Testis (tissue), 3 donors: ENCODE results near the gene PSMB1. TPM values are rescaled to one million over a fixed set of nuclear protein-coding genes. Genes with fewer than 3 reads are reported as not detected.

Experiments
- DNase-seq: peaks from one replicate; pipeline ENCODE4 v3.0.0-alpha.2; 2019
- H3K27ac ChIP-seq, 2 donors: fragments of 200-600 bp; sonication (generic); one replicate each; pipeline ENCODE4 v1.5.1; 2019
- H3K27me3 ChIP-seq: fragments of 200-600 bp; sonication (generic); one replicate; pipeline ENCODE4 v1.5.1; 2019
- H3K36me3 ChIP-seq: fragments of 200-600 bp; sonication (generic); one replicate; pipeline ENCODE4 v1.5.1; 2017; ENCODE audit warnings: low read depth; ENCODE audit errors: missing control alignments
- H3K4me1 ChIP-seq: fragments of 200-600 bp; sonication (generic); one replicate; pipeline ENCODE4 v1.5.1; 2019
- H3K4me3 ChIP-seq, 2 donors: fragments of 200-600 bp; sonication (generic); one replicate each; pipeline ENCODE4 v1.5.1; 2017 to 2019
- H3K9me3 ChIP-seq: fragments of 200-600 bp; sonication (generic); one replicate; pipeline ENCODE4 v1.5.1; 2017
- POLR2A ChIP-seq: fragments of 450-650 bp; IDR thresholded peaks from one replicate; pipeline ENCODE4 v1.6.1; 2017; ENCODE audit warnings: antibody characterized with exemption, mild to moderate bottlenecking, moderate library complexity
- WGBS, 2 donors: methylation state at CpG; one replicate each; pipeline ENCODE4 v1.1.5; 2018; 5-methylcytosine and 5-hydroxymethylcytosine counted together
- intact Hi-C: fragments of 100-400 bp; cut with DNase I; formaldehyde crosslinking; loops from one replicate; pipeline ENCODE4 v1.15.1; 2023; ENCODE audit warnings: low total_unique reads
- polyA plus RNA-seq: library from polyadenylated mRNA; stranded (reverse); fragments of 350-450 nt; fragmentation: Illumina TruSeq; extraction: RNeasy Lipid Tissue Mini Kit (QIAGEN cat#74804); gene quantifications from one replicate; pipeline ENCODE4 v1.2.3, GENCODE V29; 2014; ENCODE audit warnings: low read depth, low replicate concordance; ENCODE audit not compliant: insufficient read depth
- total RNA-seq, 2 donors: library from RNA; depleted of rRNA; stranded (reverse); fragments of >200 nt; gene quantifications; one replicate each; pipeline ENCODE4 v1.2.3, GENCODE V29; 2016
- TF ChIP-seq, protein P1 (sequence below), 3 experiments: fragments of 450-650 bp in 2 of 3; fragments of 200-600 bp in 1 of 3; sonication (generic) in 1 of 3; IDR thresholded peaks; one replicate each; pipeline ENCODE4 v1.5.1; 2016 to 2019; ENCODE audit warnings: antibody characterized with exemption in 3 of 3, mild to moderate bottlenecking in 2 of 3, moderate library complexity in 1 of 3

Gene PSMB1
- total and polyA plus RNA-seq, 3 donors from 2014 or later = 170 to 208 (median 181) TPM

DNA sequence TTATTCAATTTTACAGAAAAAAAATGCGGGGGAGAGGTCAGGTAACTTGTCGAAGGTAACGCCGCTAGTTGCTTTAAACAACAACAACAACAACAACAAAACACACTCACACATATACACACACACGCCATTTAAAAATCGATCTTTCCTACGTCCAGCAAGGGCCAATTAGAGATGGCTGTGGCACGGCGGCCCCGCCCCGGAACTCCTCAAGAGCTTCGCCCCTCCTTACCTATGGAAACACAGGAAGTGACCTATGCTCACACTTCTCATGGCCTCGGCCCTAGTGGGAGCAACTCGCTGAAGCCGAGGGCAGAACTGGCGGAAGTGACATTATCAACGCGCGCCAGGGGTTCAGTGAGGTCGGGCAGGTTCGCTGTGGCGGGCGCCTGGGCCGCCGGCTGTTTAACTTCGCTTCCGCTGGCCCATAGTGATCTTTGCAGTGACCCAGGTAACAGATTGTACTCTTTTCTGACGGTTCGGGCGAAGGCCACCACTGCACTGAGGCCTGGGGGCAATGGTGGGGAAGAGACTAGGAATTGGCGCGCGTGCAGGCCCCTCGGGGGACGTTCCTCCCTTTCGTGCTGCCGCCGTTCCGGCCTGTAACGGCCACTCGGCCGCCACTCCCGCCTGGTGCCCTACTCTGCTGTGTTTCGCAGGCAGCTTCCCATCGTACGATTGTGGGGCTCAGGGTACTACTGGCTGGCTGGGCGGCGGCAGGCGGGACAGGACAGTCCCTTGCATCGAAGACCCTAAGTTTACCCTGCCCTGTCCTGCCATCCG, 1.1 kb upstream of the PSMB1 start, which contains the start of gene TBP:
Gene TBP, plus strand, starts transcription at position 357 of the 783 bp plus-strand sequence. CDS start 2,661 bp downstream, outside the sequence.
- intact Hi-C loops = no loop called here
- Histone ChIP-seq H3K4me3 (peak within 1 kb of the TSS; percentile 86), H3K36me3 (no peaks in the 10 kb centered on the region), H3K27me3 (no peaks in the 10 kb centered on the region), H3K9me3 (no peaks in the 10 kb centered on the region), H3K4me1 (peaks cover 24% of the 10 kb centered on the region), H3K27ac (peak within 1 kb of the TSS; percentile 85 to 94)
- TF ChIP-seq, protein P1, sequence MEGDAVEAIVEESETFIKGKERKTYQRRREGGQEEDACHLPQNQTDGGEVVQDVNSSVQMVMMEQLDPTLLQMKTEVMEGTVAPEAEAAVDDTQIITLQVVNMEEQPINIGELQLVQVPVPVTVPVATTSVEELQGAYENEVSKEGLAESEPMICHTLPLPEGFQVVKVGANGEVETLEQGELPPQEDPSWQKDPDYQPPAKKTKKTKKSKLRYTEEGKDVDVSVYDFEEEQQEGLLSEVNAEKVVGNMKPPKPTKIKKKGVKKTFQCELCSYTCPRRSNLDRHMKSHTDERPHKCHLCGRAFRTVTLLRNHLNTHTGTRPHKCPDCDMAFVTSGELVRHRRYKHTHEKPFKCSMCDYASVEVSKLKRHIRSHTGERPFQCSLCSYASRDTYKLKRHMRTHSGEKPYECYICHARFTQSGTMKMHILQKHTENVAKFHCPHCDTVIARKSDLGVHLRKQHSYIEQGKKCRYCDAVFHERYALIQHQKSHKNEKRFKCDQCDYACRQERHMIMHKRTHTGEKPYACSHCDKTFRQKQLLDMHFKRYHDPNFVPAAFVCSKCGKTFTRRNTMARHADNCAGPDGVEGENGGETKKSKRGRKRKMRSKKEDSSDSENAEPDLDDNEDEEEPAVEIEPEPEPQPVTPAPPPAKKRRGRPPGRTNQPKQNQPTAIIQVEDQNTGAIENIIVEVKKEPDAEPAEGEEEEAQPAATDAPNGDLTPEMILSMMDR (IDR thresholded peaks at IDR 0.05) = no peak
- TF ChIP-seq POLR2A = no peak
- DNase-seq = peak; percentile 99
- 1% methylated on average over 25 to 51 of the region's 51 CpGs for WGBS, 2 donors

DNA sequence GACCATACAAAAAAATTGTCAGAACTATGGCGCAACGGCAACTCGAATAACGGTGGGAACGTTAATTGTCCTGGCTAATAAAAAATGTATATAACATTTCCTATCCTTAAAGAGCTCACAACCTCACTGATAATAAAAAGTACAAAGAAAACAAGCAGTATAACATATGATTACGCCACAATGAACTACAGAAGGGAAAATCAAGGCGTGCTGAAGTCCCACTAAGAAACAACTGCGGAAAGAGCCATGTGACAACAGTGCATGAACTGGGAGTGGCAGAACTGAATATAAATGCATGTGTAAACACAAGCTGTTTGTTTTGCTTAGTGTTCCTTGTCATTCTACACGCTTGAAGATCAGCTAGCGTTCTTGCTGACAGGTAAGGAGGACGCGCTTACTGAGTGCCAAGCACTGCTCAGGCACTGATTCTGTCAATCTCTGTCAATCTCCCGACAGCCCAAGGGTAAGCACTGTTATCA, 466 bp upstream of the PSMB1 start:
- TF ChIP-seq, protein P1 (IDR thresholded peaks at IDR 0.05) = no peak
- no peak for TF ChIP-seq POLR2A
- no peaks in the 10 kb centered on the region for H3K9me3 ChIP-seq
- peak overlapping the region; percentile 86 for H3K4me3 ChIP-seq
- no peaks in the 10 kb centered on the region for H3K36me3 ChIP-seq
- peak overlapping the region; percentile 85 to 94 for H3K27ac ChIP-seq
- no peak for DNase-seq
- WGBS, 2 donors = 0 to 1% methylated on average over 13 of the region's 13 CpGs
- H3K27me3 ChIP-seq = no peaks in the 10 kb centered on the region
- H3K4me1 ChIP-seq = peaks cover 24% of the 10 kb centered on the region
- intact Hi-C loops = no loop called here

DNA sequence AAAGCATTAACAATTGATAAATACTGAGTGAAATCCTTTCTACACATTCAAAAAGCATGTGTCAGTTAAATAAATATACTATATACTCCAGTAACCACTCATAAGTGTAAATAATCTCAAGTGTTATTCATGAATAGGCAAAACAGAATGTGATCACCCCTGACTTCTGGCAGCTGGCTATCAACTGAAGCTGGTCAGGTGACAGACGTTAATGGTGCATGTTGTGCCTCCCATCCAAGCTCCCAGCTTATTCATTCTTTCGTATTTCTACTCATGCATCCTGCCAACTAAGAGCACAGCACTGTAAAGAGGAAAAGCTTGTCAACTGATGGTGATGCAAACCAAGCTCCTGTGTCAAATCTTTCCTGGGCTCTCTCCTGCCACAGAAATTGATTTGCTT, 7.7 kb downstream of the PSMB1 start:
- H3K4me1 ChIP-seq = peaks cover 5% of the 10 kb centered on the region
- no peaks in the 10 kb centered on the region for H3K9me3 ChIP-seq
- no peak overlapping the region for H3K4me3 ChIP-seq
- 21 to 40% methylated on average over 2 of the region's 2 CpGs for WGBS, 2 donors
- TF ChIP-seq, protein P1 (IDR thresholded peaks at IDR 0.05) = no peak
- TF ChIP-seq POLR2A = no peak
- H3K27ac ChIP-seq = no peak overlapping the region
- H3K36me3 ChIP-seq = no peaks in the 10 kb centered on the region
- intact Hi-C loops = no loop called here
- H3K27me3 ChIP-seq = no peaks in the 10 kb centered on the region
- DNase-seq = no peak

DNA sequence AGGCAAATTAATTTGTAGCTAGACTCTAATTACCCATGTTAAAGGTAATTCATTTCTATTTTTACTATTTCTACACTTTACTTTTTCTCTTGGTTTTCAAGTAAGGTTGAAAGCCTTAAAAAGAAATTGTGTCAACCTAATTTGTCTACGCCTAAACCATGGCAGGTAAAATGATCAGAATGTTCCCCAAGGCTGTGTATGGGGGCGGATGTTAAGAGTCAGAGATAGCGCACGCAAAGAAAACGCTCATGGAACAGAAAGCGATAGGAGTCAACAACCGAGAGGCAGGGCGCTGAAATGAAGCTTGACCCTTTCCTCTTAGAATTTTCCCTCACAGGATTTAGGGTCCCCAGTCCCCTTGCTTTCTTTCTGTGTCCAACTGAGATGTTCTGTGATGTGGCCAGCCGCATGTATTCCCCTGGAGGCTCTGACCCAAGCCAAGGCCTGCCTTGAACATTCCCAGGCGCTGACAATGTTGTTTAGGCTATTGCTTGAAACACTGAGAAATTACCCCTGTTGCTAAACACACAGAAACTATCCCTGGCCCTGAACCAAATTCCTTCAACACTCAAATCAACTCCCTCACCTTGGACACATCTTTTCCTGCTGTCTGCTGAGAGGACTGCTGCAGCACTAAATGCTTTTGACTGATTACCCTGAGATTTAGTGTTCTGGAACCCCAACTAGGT, 10.9 kb downstream of the PSMB1 start:
- no peaks in the 10 kb centered on the region for H3K27me3 ChIP-seq
- no peaks in the 10 kb centered on the region for H3K4me1 ChIP-seq
- H3K4me3 ChIP-seq = no peak overlapping the region
- no peak for DNase-seq
- H3K9me3 ChIP-seq = no peaks in the 10 kb centered on the region
- TF ChIP-seq, protein P1 (IDR thresholded peaks at IDR 0.05) = no peak
- no peak overlapping the region for H3K27ac ChIP-seq
- intact Hi-C loops = no loop called here
- 87 to 88% methylated on average over 10 of the region's 10 CpGs for WGBS, 2 donors
- no peaks in the 10 kb centered on the region for H3K36me3 ChIP-seq
